ENCODE results near the gene GATAD1. TPM values are rescaled to one million over a fixed set of nuclear protein-coding genes. Genes with fewer than 3 reads are reported as not detected.

The GATAD1 gene
- total and polyA plus RNA-seq, 10 of the 15 experiments (the other 5 are each of a cell fraction or from before 2014, with no cell fraction given): 5.5 to 45.2 (median 14.2) TPM

GRCh38 chr7:92423710-92424131 lies 23.6 kb upstream of the GATAD1 start:
- Histone ChIP-seq H3K27me3 (replicated peaks in 1 of 2; ENCODE audit: control insufficient read depth in 2 of 2, insufficient read depth in 2 of 2, low read length in 1 of 2) (no peaks in the 10 kb centered on the region), H3K9ac (ENCODE audit: control insufficient read depth, insufficient read depth, low read length) (no peak overlapping the region), H3K9me3 (replicated peaks; ENCODE audit: control insufficient read depth, insufficient read depth, low read length) (no peaks in the 10 kb centered on the region), H2AFZ (ENCODE audit: control insufficient read depth, low read depth, low read length) (peak overlapping the region; percentile 89), H3K4me2 (ENCODE audit: control insufficient read depth, insufficient read depth) (no peak overlapping the region), H3K4me3 (peak overlapping the region; percentile 66; the same call in 1 of the 2 replicates), H3K79me2 (ENCODE audit: control insufficient read depth, insufficient read depth, low read length) (no peaks in the 10 kb centered on the region), H3K36me3 (ENCODE audit: control insufficient read depth in 2 of 2, insufficient read depth in 2 of 2, low read length in 1 of 2) (no peaks in the 10 kb centered on the region), H4K20me1 (ENCODE audit: control insufficient read depth, insufficient read depth) (no peaks in the 10 kb centered on the region), H3K27ac (ENCODE audit: control insufficient read depth, insufficient read depth) (no peak overlapping the region), H3K4me1 (ENCODE audit: control insufficient read depth, insufficient read depth, low read length) (peaks cover 5% of the 10 kb centered on the region; the same call in 1 of the 2 replicates)
- POLR2A ChIA-PET: interaction anchor here (0.9 kb wide), 1 partner anchor 10 kb away, joined by 3 read pairs; no protein-coding TSS in a partner anchor
- WGBS (ENCODE audit: insufficient coverage, insufficient replicate concordance, low lambda C conversion rate, missing lambda C conversion rate): 70% methylated on average over 5 of the region's 5 CpGs
- FAIRE-seq (peak; percentile 80), ATAC-seq (peak; percentile 11; the same call in 2 of the 3 replicates), DNase-seq (ENCODE audit: low read depth, low spot score) (no peak)
- CTCF ChIA-PET: interaction anchor here (0.7 to 7.5 kb wide), 34 partner anchors 9 to 630 kb away, joined by 3 to 86 read pairs (median 4); partner anchors contain the start of genes ANKIB1, GATAD1, KRIT1 and MTERF1
- BruUV-seq (replicated peaks): no TSS peak
- intact Hi-C loops (cut with micrococcal nuclease; ENCODE audit: unreplicated experiment): loop anchor here (1.0 to 2.0 kb wide), 2 partner anchors 24 to 631 kb away; partner anchors contain the start of gene GATAD1
- SMC1A ChIA-PET (ENCODE audit: uncharacterized antibody, unreplicated experiment): interaction anchor here (0.9 to 1.7 kb wide), 8 partner anchors 8 to 633 kb away, joined by 3 to 22 read pairs (median 3); partner anchors contain the start of gene GATAD1
- in situ Hi-C loops (cut with MboI): loop anchor here (10.0 kb wide), 1 partner anchor 631 kb away; no protein-coding TSS in a partner anchor
- RAD21 ChIA-PET (ENCODE audit: unreplicated experiment): interaction anchor here (0.9 to 4.4 kb wide), 3 partner anchors 24 to 390 kb away, joined by 3 to 45 read pairs (median 3); partner anchors contain the start of gene GATAD1
- TF ChIP-seq IKZF1 (conservative IDR thresholded peaks at IDR 0.05): no peak
- TF ChIP-seq MXI1 (IDR thresholded peaks at IDR 0.05; ENCODE audit: low read depth, low read length): no peak
- TF ChIP-seq MTA2 (IDR thresholded peaks at IDR 0.05; ENCODE audit: low read depth): no peak
- no peak for TF ChIP-seq IKZF2 (IDR thresholded peaks at IDR 0.05)
- no peak for TF ChIP-seq STAT1 (conservative IDR thresholded peaks at IDR 0.05)
- TF ChIP-seq MYB (IDR thresholded peaks at IDR 0.05; ENCODE audit: borderline replicate concordance, low read depth, low read length): no peak
- peak; percentile 14 for TF ChIP-seq NR2C2 (IDR thresholded peaks at IDR 0.05; ENCODE audit: borderline replicate concordance, control insufficient read depth, insufficient read length, low read depth)
- no peak for TF ChIP-seq TCF12 (IDR thresholded peaks at IDR 0.05; ENCODE audit: low read depth, low read length)
- no peak for TF ChIP-seq CREB1 (IDR thresholded peaks at IDR 0.05; ENCODE audit: low read depth)
- no peak for TF ChIP-seq SIN3A (IDR thresholded peaks at IDR 0.05; ENCODE audit: low read depth, low read length)
- no peak for TF ChIP-seq SKIL (IDR thresholded peaks at IDR 0.05; ENCODE audit: low read depth, poor library complexity, severe bottlenecking)
- TF ChIP-seq TBL1XR1 (IDR thresholded peaks at IDR 0.05; ENCODE audit: low read depth, low read length): no peak
- no peak for TF ChIP-seq TCF7 (IDR thresholded peaks at IDR 0.05; ENCODE audit: borderline replicate concordance)
- no peak for TF ChIP-seq TARDBP (IDR thresholded peaks at IDR 0.05; ENCODE audit: borderline replicate concordance)
- TF ChIP-seq EGR1 (IDR thresholded peaks at IDR 0.05; ENCODE audit: borderline replicate concordance in 1 of 2, low read depth in 2 of 2, low read length in 2 of 2): no peak
- TF ChIP-seq ZNF274 (IDR thresholded peaks at IDR 0.05; ENCODE audit: insufficient read depth, insufficient read length): no peak
- TF ChIP-seq JUND (IDR thresholded peaks at IDR 0.05; ENCODE audit: low read depth, low read length): no peak
- peak; percentile 88 for TF ChIP-seq HDGF (IDR thresholded peaks at IDR 0.05)
- no peak for TF ChIP-seq SREBF1 (IDR thresholded peaks at IDR 0.05; ENCODE audit: low read length)
- TF ChIP-seq IRF5 (IDR thresholded peaks at IDR 0.05; ENCODE audit: borderline replicate concordance): 0 out of 2 replicates have a peak, but pooled peaks have one; percentile 32
- TF ChIP-seq KDM1A (IDR thresholded peaks at IDR 0.05; ENCODE audit: borderline replicate concordance): no peak

Measured in GM12878 (cell line).